Measurements from ENCODE around the gene TBC1D22A. TPM values are rescaled to one million over a fixed set of nuclear protein-coding genes. Genes with fewer than 3 reads are reported as not detected.

The TBC1D22A gene
- total and polyA plus RNA-seq, 2 experiments from 2014 or later, result 9.6 to 13.3 TPM

GRCh38 chr22:46747646-46748045, 14.8 kb upstream of the TBC1D22A start:
- no peak overlapping the region for H3K4me3 Mint-ChIP-seq
- TF ChIP-seq ETS1 (IDR thresholded peaks at IDR 0.05) (no peak), EZH2 (IDR thresholded peaks at IDR 0.05; ENCODE audit: low read depth, unreplicated experiment) (no peak), CTCF (conservative IDR thresholded peaks at IDR 0.05; ENCODE audit: low read depth in 2 of 2) (no peak), ZNF114 (CRISPR knock-in tag; IDR thresholded peaks at IDR 0.05) (no peak), NANOG (IDR thresholded peaks at IDR 0.05; ENCODE audit: borderline replicate concordance) (no peak), EZH2phosphoT487 (IDR thresholded peaks at IDR 0.05; ENCODE audit: unreplicated experiment) (no peak), ZNF462 (CRISPR knock-in tag; IDR thresholded peaks at IDR 0.05) (no peak)
- DNase-seq (ENCODE audit: low spot score) (no peak), ATAC-seq (no peak)
- Histone ChIP-seq H4K20me1 (replicated peaks; ENCODE audit: insufficient read depth) (no peaks in the 10 kb centered on the region), H3K9me2 (ENCODE audit: insufficient read depth) (no peaks in the 10 kb centered on the region), H3K4me2 (no peak overlapping the region), H3K36me3 (ENCODE audit: insufficient read depth) (no peaks in the 10 kb centered on the region), H3K4me3 (no peak overlapping the region), H3K27me3 (ENCODE audit: insufficient read depth) (no peaks in the 10 kb centered on the region), H3F3A (replicated peaks; ENCODE audit: low read depth) (no peaks in the 10 kb centered on the region), H3K79me2 (replicated peaks; ENCODE audit: insufficient read depth) (no peaks in the 10 kb centered on the region), H2AFZ (no peak overlapping the region), H3K4me1 (ENCODE audit: insufficient read depth) (no peaks in the 10 kb centered on the region), H3K27ac (ENCODE audit: low read depth) (no peak overlapping the region)
- H3K36me3 Mint-ChIP-seq (ENCODE audit: low read depth), result no peaks in the 10 kb centered on the region
- H3K4me1 Mint-ChIP-seq, result no peaks in the 10 kb centered on the region; the same call in 2 of the 3 replicates
- no peak overlapping the region for H3K27ac Mint-ChIP-seq
- peaks cover 6% of the 10 kb centered on the region for H3K27me3 Mint-ChIP-seq (ENCODE audit: insufficient read depth, low read depth, poor library complexity)
- H3K9me3 Mint-ChIP-seq, result no peaks in the 10 kb centered on the region
